GM23248 (cell line): Measurements from ENCODE around the gene SNAPIN.

ENCODE experiments used
- EZH2 ChIP-seq: fragments of 200-600 bp; sonication (generic); IDR thresholded peaks from 2 replicates; pipeline ENCODE4 v1.6.1; 2018; ENCODE audit warnings: antibody characterized with exemption, mild to moderate bottlenecking; ENCODE audit not compliant: insufficient read depth, poor library complexity, severe bottlenecking
- EZH2phosphoT487 ChIP-seq: fragments of 200-600 bp; sonication (generic); IDR thresholded peaks from 2 replicates; pipeline ENCODE4 v1.6.1; 2018; ENCODE audit warnings: antibody characterized with exemption, moderate library complexity, mild to moderate bottlenecking, low read depth; ENCODE audit not compliant: insufficient read depth

- TF ChIP-seq EZH2 (no peak), EZH2phosphoT487 (no peak)
Measured at GRCh38 chr1:153613406-153613805, 45.1 kb upstream of the SNAPIN start.
